ENCODE data around the gene DCDC2B. TPM values are rescaled to one million over a fixed set of nuclear protein-coding genes. Genes with fewer than 3 reads are reported as not detected.

Gene DCDC2B
- total RNA-seq, 1 donor from 2014 or later: not detected

GRCh38 chr1:32180186-32181060 is 28.5 kb upstream of the DCDC2B start:
- Histone ChIP-seq H3K36me3 (ENCODE audit: control insufficient read depth in 3 of 3, insufficient read depth in 3 of 3, low read length in 3 of 3) (peaks cover 13 to 25% (median 22%) of the 10 kb centered on the region in 3 donors), H3K27ac (ENCODE audit: low read depth, low read length) (peak overlapping the region; percentile 96), H3K4me1 (ENCODE audit: control insufficient read depth in 3 of 3, insufficient read depth in 3 of 3, low read length in 3 of 3) (peaks cover 37 to 46% (median 38%) of the 10 kb centered on the region in 3 donors), H3K4me3 (ENCODE audit: low read length in 3 of 3) (peak overlapping the region; percentile 80 to 88 (median 83)), H3K9ac (ENCODE audit: low read depth in 1 of 3, low read length in 3 of 3) (peak overlapping the region; percentile 89 to 97 (median 92)), H3K9me3 (ENCODE audit: control insufficient read depth in 3 of 3, low read length in 3 of 3) (no peaks in the 10 kb centered on the region), H3K27me3 (ENCODE audit: control insufficient read depth in 3 of 3, insufficient read depth in 3 of 3, low read length in 3 of 3) (no peaks in the 10 kb centered on the region)

DNA sequence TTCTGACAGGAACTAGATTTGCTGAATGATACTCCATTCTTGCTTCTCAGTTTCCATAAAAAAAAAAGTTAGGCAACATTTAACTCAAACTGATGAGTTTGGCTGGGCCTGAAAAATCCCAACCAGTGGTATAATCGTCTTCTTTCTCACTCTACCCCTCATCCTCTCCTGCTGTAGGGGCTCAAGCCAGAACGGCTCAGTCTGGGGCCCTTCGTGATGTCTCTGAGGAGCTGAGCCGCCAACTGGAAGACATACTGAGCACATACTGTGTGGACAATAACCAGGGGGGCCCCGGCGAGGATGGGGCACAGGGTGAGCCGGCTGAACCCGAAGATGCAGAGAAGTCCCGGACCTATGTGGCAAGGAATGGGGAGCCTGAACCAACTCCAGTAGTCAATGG is 27.8 kb upstream of the DCDC2B start:
- H3K27me3 ChIP-seq (ENCODE audit: control insufficient read depth in 3 of 3, insufficient read depth in 3 of 3, low read length in 3 of 3): no peaks in the 10 kb centered on the region
- H3K4me1 ChIP-seq (ENCODE audit: control insufficient read depth in 3 of 3, insufficient read depth in 3 of 3, low read length in 3 of 3): peaks cover 39 to 46% (median 40%) of the 10 kb centered on the region in 3 donors
- H3K4me3 ChIP-seq (ENCODE audit: low read length in 3 of 3): peak overlapping the region; percentile 80 to 88 (median 83)
- H3K36me3 ChIP-seq (ENCODE audit: control insufficient read depth in 3 of 3, insufficient read depth in 3 of 3, low read length in 3 of 3): peaks cover 15 to 26% (median 23%) of the 10 kb centered on the region in 3 donors
- H3K27ac ChIP-seq (ENCODE audit: low read depth, low read length): peak overlapping the region; percentile 96
- peak overlapping the region; percentile 89 to 97 (median 92) for H3K9ac ChIP-seq (ENCODE audit: low read depth in 1 of 3, low read length in 3 of 3)
- no peaks in the 10 kb centered on the region for H3K9me3 ChIP-seq (ENCODE audit: control insufficient read depth in 3 of 3, low read length in 3 of 3)

DNA sequence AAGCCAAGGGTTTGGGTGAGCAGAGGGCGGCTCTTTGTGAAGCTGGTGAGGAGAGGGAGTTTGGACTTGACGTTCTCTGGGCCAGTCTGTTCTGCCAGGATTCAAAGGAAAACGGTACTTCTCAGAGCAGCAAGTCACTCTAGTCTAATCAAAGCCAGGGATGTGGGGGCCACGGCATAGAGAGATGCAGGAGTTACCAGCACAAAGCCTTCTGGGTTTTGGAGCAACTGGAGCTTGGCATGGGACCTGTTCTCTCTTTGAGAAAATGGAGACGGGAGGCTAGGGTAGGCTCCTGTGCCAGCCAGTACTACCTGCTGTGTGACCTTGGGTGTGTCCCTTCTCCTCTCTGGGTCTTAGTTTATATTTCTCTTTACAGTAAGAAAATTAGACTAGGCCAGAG is 27.3 kb upstream of the DCDC2B start:
- Histone ChIP-seq H3K4me1 (ENCODE audit: control insufficient read depth in 3 of 3, insufficient read depth in 3 of 3, low read length in 3 of 3) (peaks cover 41 to 50% (median 42%) of the 10 kb centered on the region in 3 donors), H3K36me3 (ENCODE audit: control insufficient read depth in 3 of 3, insufficient read depth in 3 of 3, low read length in 3 of 3) (peaks cover 18 to 31% (median 28%) of the 10 kb centered on the region in 3 donors), H3K27ac (ENCODE audit: low read depth, low read length) (no peak overlapping the region), H3K9ac (ENCODE audit: low read depth in 1 of 3, low read length in 3 of 3) (peak overlapping the region; percentile 49 to 97 (median 92)), H3K4me3 (ENCODE audit: low read length in 3 of 3) (peak overlapping the region; percentile 49 to 88 (median 83)), H3K27me3 (ENCODE audit: control insufficient read depth in 3 of 3, insufficient read depth in 3 of 3, low read length in 3 of 3) (no peaks in the 10 kb centered on the region), H3K9me3 (ENCODE audit: control insufficient read depth in 3 of 3, low read length in 3 of 3) (no peaks in the 10 kb centered on the region)

DNA sequence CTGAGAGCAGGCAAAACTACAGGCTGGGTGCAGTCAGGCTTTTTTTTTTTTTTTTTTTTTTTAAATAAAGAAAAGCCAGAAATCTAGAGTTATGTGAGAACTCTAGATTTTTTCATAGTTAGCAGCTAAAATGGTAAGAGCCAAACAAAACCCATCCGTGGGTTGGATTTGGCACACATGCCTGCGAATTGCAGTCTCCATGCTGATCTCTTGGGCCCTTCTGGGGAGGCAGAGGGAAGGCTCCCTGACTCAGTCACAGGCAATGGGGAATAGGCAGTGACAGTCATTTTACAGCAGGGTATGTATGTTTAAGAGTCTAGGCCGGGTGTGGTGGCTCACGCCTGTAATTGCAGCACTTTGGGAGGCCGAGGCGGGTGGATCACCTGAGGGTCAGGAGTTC is 26.8 kb upstream of the DCDC2B start:
- no peak overlapping the region for H3K27ac ChIP-seq (ENCODE audit: low read depth, low read length)
- peaks cover 22 to 34% (median 32%) of the 10 kb centered on the region in 3 donors for H3K36me3 ChIP-seq (ENCODE audit: control insufficient read depth in 3 of 3, insufficient read depth in 3 of 3, low read length in 3 of 3)
- peak overlapping the region in 1 of 3 donors; percentile 49 for H3K4me3 ChIP-seq (ENCODE audit: low read length in 3 of 3)
- H3K4me1 ChIP-seq (ENCODE audit: control insufficient read depth in 3 of 3, insufficient read depth in 3 of 3, low read length in 3 of 3): peaks cover 41 to 50% (median 42%) of the 10 kb centered on the region in 3 donors
- no peaks in the 10 kb centered on the region for H3K27me3 ChIP-seq (ENCODE audit: control insufficient read depth in 3 of 3, insufficient read depth in 3 of 3, low read length in 3 of 3)
- H3K9ac ChIP-seq (ENCODE audit: low read depth in 1 of 3, low read length in 3 of 3): peak overlapping the region in 2 of 3 donors; percentile 57 to 92
- H3K9me3 ChIP-seq (ENCODE audit: control insufficient read depth in 3 of 3, low read length in 3 of 3): no peaks in the 10 kb centered on the region

- peaks cover 44 to 58% (median 58%) of the 10 kb centered on the region in 3 donors for H3K36me3 ChIP-seq (ENCODE audit: control insufficient read depth in 3 of 3, insufficient read depth in 3 of 3, low read length in 3 of 3)
- H3K9ac ChIP-seq (ENCODE audit: low read depth in 1 of 3, low read length in 3 of 3): no peak overlapping the region
- no peak overlapping the region for H3K4me3 ChIP-seq (ENCODE audit: low read length in 3 of 3)
- H3K27ac ChIP-seq (ENCODE audit: low read depth, low read length): no peak overlapping the region
- no peaks in the 10 kb centered on the region for H3K27me3 ChIP-seq (ENCODE audit: control insufficient read depth in 3 of 3, insufficient read depth in 3 of 3, low read length in 3 of 3)
- no peaks in the 10 kb centered on the region for H3K9me3 ChIP-seq (ENCODE audit: control insufficient read depth in 3 of 3, low read length in 3 of 3)
- H3K4me1 ChIP-seq (ENCODE audit: control insufficient read depth in 3 of 3, insufficient read depth in 3 of 3, low read length in 3 of 3): peaks cover 33 to 39% (median 33%) of the 10 kb centered on the region in 3 donors
Measured at GRCh38 chr1:32184650-32185049, 24.2 kb upstream of the DCDC2B start.

GRCh38 chr1:32186077-32186476 is 22.8 kb upstream of the DCDC2B start:
- H3K4me1 ChIP-seq (ENCODE audit: control insufficient read depth in 3 of 3, insufficient read depth in 3 of 3, low read length in 3 of 3): peaks cover 25 to 28% (median 25%) of the 10 kb centered on the region in 3 donors
- no peak overlapping the region for H3K9ac ChIP-seq (ENCODE audit: low read depth in 1 of 3, low read length in 3 of 3)
- H3K27me3 ChIP-seq (ENCODE audit: control insufficient read depth in 3 of 3, insufficient read depth in 3 of 3, low read length in 3 of 3): no peaks in the 10 kb centered on the region
- no peak overlapping the region for H3K27ac ChIP-seq (ENCODE audit: low read depth, low read length)
- H3K36me3 ChIP-seq (ENCODE audit: control insufficient read depth in 3 of 3, insufficient read depth in 3 of 3, low read length in 3 of 3): peaks cover 56 to 72% (median 70%) of the 10 kb centered on the region in 3 donors
- no peak overlapping the region for H3K4me3 ChIP-seq (ENCODE audit: low read length in 3 of 3)
- no peaks in the 10 kb centered on the region for H3K9me3 ChIP-seq (ENCODE audit: control insufficient read depth in 3 of 3, low read length in 3 of 3)

GRCh38 chr1:32186491-32186890 is 22.4 kb upstream of the DCDC2B start:
- Histone ChIP-seq H3K27me3 (ENCODE audit: control insufficient read depth in 3 of 3, insufficient read depth in 3 of 3, low read length in 3 of 3) (no peaks in the 10 kb centered on the region), H3K9me3 (ENCODE audit: control insufficient read depth in 3 of 3, low read length in 3 of 3) (no peaks in the 10 kb centered on the region), H3K4me1 (ENCODE audit: control insufficient read depth in 3 of 3, insufficient read depth in 3 of 3, low read length in 3 of 3) (peaks cover 20 to 24% (median 21%) of the 10 kb centered on the region in 3 donors), H3K9ac (ENCODE audit: low read depth in 1 of 3, low read length in 3 of 3) (no peak overlapping the region), H3K4me3 (ENCODE audit: low read length in 3 of 3) (no peak overlapping the region), H3K36me3 (ENCODE audit: control insufficient read depth in 3 of 3, insufficient read depth in 3 of 3, low read length in 3 of 3) (peaks cover 58 to 72% (median 70%) of the 10 kb centered on the region in 3 donors), H3K27ac (ENCODE audit: low read depth, low read length) (no peak overlapping the region)

DNA sequence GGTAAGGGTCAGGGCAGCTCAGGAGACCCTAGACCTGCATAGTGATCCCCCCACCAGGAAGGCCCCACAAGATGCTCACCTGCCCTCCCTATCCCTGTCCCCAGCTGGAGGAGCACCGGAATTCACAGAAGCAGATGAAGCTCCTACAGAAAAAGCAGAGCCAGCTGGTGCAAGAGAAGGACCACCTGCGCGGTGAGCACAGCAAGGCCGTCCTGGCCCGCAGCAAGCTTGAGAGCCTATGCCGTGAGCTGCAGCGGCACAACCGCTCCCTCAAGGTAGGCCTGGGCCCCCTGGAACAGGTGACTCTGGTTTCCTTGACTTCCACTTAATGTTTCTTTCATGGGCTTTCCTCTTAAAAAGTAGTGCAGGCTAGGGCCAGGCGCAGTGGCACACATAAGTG is 21.0 kb upstream of the DCDC2B start:
- Histone ChIP-seq H3K9me3 (ENCODE audit: control insufficient read depth in 3 of 3, low read length in 3 of 3) (no peaks in the 10 kb centered on the region), H3K9ac (ENCODE audit: low read depth in 1 of 3, low read length in 3 of 3) (peak overlapping the region in 1 of 3 donors; percentile 16), H3K4me1 (ENCODE audit: control insufficient read depth in 3 of 3, insufficient read depth in 3 of 3, low read length in 3 of 3) (peaks cover 13 to 16% (median 14%) of the 10 kb centered on the region in 3 donors), H3K27ac (ENCODE audit: low read depth, low read length) (no peak overlapping the region), H3K4me3 (ENCODE audit: low read length in 3 of 3) (no peak overlapping the region), H3K27me3 (ENCODE audit: control insufficient read depth in 3 of 3, insufficient read depth in 3 of 3, low read length in 3 of 3) (no peaks in the 10 kb centered on the region), H3K36me3 (ENCODE audit: control insufficient read depth in 3 of 3, insufficient read depth in 3 of 3, low read length in 3 of 3) (peaks cover 68 to 81% (median 77%) of the 10 kb centered on the region in 3 donors)

DNA sequence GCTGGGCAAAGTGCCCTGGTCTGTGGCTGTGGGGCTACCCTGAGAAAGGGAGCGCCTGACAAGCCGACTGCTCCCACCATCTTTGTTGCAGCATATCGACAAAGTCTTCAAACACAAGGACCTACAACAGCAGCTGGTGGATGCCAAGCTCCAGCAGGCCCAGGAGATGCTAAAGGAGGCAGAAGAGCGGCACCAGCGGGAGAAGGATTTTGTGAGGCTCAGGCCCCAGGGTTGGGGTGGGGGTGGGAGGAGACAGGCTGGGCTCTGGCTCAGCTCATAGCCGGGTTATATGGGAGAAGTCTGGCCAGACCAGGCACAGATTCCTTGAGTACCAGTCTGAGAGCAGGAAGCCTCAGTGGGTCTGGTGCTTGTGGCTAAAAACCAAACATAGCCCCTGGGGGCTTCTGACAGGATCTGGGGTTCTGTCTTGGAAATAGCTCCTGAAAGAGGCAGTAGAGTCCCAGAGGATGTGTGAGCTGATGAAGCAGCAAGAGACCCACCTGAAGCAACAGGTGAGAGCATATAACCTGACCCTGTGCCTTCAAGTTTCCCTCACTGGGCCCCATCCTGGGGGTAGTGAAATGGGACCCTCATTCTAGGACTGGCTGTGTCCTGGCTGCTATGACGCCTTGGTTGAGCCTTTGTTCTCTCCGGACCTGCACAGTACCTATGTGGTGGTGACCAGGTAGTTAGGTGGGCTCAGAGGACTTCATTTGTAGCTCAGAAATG is 16.5 kb upstream of the DCDC2B start:
- peaks cover 89 to 97% (median 89%) of the 10 kb centered on the region in 3 donors for H3K36me3 ChIP-seq (ENCODE audit: control insufficient read depth in 3 of 3, insufficient read depth in 3 of 3, low read length in 3 of 3)
- peaks cover 5 to 21% (median 16%) of the 10 kb centered on the region in 3 donors for H3K4me1 ChIP-seq (ENCODE audit: control insufficient read depth in 3 of 3, insufficient read depth in 3 of 3, low read length in 3 of 3)
- no peaks in the 10 kb centered on the region for H3K27me3 ChIP-seq (ENCODE audit: control insufficient read depth in 3 of 3, insufficient read depth in 3 of 3, low read length in 3 of 3)
- peak overlapping the region in 1 of 3 donors; percentile 12 for H3K9ac ChIP-seq (ENCODE audit: low read depth in 1 of 3, low read length in 3 of 3)
- H3K4me3 ChIP-seq (ENCODE audit: low read length in 3 of 3): no peak overlapping the region
- no peaks in the 10 kb centered on the region for H3K9me3 ChIP-seq (ENCODE audit: control insufficient read depth in 3 of 3, low read length in 3 of 3)
- H3K27ac ChIP-seq (ENCODE audit: low read depth, low read length): no peak overlapping the region

Data from skeletal muscle tissue (tissue), 4 donors.